ENCODE data around the gene AGBL1. TPM values are rescaled to one million over a fixed set of nuclear protein-coding genes. Genes with fewer than 3 reads are reported as not detected.

Gene AGBL1
- total and polyA plus RNA-seq, 2 experiments from 2014 or later, result not detected

GRCh38 chr15:86247249-86247955 is 167.7 kb downstream of the AGBL1 start:
- no peak overlapping the region for H3K9ac ChIP-seq
- in situ Hi-C loops (cut with MboI), result no loop called here
- H3K4me1 ChIP-seq (ENCODE audit: insufficient read depth), result no peaks in the 10 kb centered on the region
- DNase-seq, result no peak
- no peaks in the 10 kb centered on the region for H3K79me2 ChIP-seq (ENCODE audit: insufficient read depth)
- no peak overlapping the region for H3K4me2 ChIP-seq (ENCODE audit: unreplicated experiment)
- H3K27me3 ChIP-seq (replicated peaks; ENCODE audit: insufficient read depth), result no peaks in the 10 kb centered on the region
- no peaks in the 10 kb centered on the region for H3F3A ChIP-seq (ENCODE audit: insufficient read depth)
- no peaks in the 10 kb centered on the region for H4K20me1 ChIP-seq (ENCODE audit: insufficient read depth)
- no peaks in the 10 kb centered on the region for H3K36me3 ChIP-seq (ENCODE audit: low read depth)
- H2AFZ ChIP-seq, result no peak overlapping the region
- no peaks in the 10 kb centered on the region for H3K9me3 ChIP-seq (ENCODE audit: low read depth)
- no peak overlapping the region for H3K4me3 ChIP-seq
- TF ChIP-seq EZH2phosphoT487 (IDR thresholded peaks at IDR 0.05; ENCODE audit: insufficient read depth, low read depth), result no peak
- TF ChIP-seq EZH2 (IDR thresholded peaks at IDR 0.05; ENCODE audit: insufficient read depth, poor library complexity, severe bottlenecking), result no peak
- 31 to 39% methylated on average over 15 of the region's 15 CpGs for WGBS, 2 experiments (ENCODE audit: low coverage in 1 of 2, low lambda C conversion rate in 2 of 2, missing lambda C conversion rate in 2 of 2)
- H3K9me2 ChIP-seq (ENCODE audit: insufficient read depth), result no peaks in the 10 kb centered on the region
- H3K27ac ChIP-seq, result no peak overlapping the region

GRCh38 chr15:86255247-86255646 is 175.6 kb downstream of the AGBL1 start:
- no peaks in the 10 kb centered on the region for H3K9me2 ChIP-seq (ENCODE audit: insufficient read depth)
- no peak overlapping the region for H3K4me2 ChIP-seq (ENCODE audit: unreplicated experiment)
- no peaks in the 10 kb centered on the region for H4K20me1 ChIP-seq (ENCODE audit: insufficient read depth)
- 13 to 16% methylated on average over 2 of the region's 2 CpGs for whole genome bisulfite sequencing, 2 experiments (ENCODE audit: low coverage in 1 of 2, low lambda C conversion rate in 2 of 2, missing lambda C conversion rate in 2 of 2)
- no peak for DNase-seq
- in situ Hi-C loops (cut with MboI), result no loop called here
- no peaks in the 10 kb centered on the region for H3K9me3 ChIP-seq (ENCODE audit: low read depth)
- H3K4me3 ChIP-seq, result no peak overlapping the region
- H3K79me2 ChIP-seq (ENCODE audit: insufficient read depth), result no peaks in the 10 kb centered on the region
- no peaks in the 10 kb centered on the region for H3K36me3 ChIP-seq (ENCODE audit: low read depth)
- H3F3A ChIP-seq (ENCODE audit: insufficient read depth), result no peaks in the 10 kb centered on the region
- H3K27ac ChIP-seq, result no peak overlapping the region
- H3K9ac ChIP-seq, result no peak overlapping the region
- H3K4me1 ChIP-seq (ENCODE audit: insufficient read depth), result no peaks in the 10 kb centered on the region
- TF ChIP-seq EZH2phosphoT487 (IDR thresholded peaks at IDR 0.05; ENCODE audit: insufficient read depth, low read depth) (no peak), EZH2 (IDR thresholded peaks at IDR 0.05; ENCODE audit: insufficient read depth, poor library complexity, severe bottlenecking) (no peak)
- H3K27me3 ChIP-seq (replicated peaks; ENCODE audit: insufficient read depth), result no peaks in the 10 kb centered on the region
- no peak overlapping the region for H2AFZ ChIP-seq

GRCh38 chr15:86256628-86257027 is 177.0 kb downstream of the AGBL1 start:
- no peaks in the 10 kb centered on the region for H3K9me2 ChIP-seq (ENCODE audit: insufficient read depth)
- no peak overlapping the region for H3K9ac ChIP-seq
- TF ChIP-seq EZH2 (IDR thresholded peaks at IDR 0.05; ENCODE audit: insufficient read depth, poor library complexity, severe bottlenecking) (no peak), EZH2phosphoT487 (IDR thresholded peaks at IDR 0.05; ENCODE audit: insufficient read depth, low read depth) (no peak)
- no peaks in the 10 kb centered on the region for H3K4me1 ChIP-seq (ENCODE audit: insufficient read depth)
- no peak overlapping the region for H3K4me2 ChIP-seq (ENCODE audit: unreplicated experiment)
- no peaks in the 10 kb centered on the region for H3K27me3 ChIP-seq (replicated peaks; ENCODE audit: insufficient read depth)
- no peak overlapping the region for H3K27ac ChIP-seq
- no peaks in the 10 kb centered on the region for H3F3A ChIP-seq (ENCODE audit: insufficient read depth)
- no peak for DNase-seq
- 27 to 31% methylated on average over 6 of the region's 6 CpGs for WGBS, 2 experiments (ENCODE audit: low coverage in 1 of 2, low lambda C conversion rate in 2 of 2, missing lambda C conversion rate in 2 of 2)
- H3K36me3 ChIP-seq (ENCODE audit: low read depth), result no peaks in the 10 kb centered on the region
- no peaks in the 10 kb centered on the region for H3K79me2 ChIP-seq (ENCODE audit: insufficient read depth)
- no peaks in the 10 kb centered on the region for H4K20me1 ChIP-seq (ENCODE audit: insufficient read depth)
- in situ Hi-C loops (cut with MboI), result no loop called here
- H2AFZ ChIP-seq, result no peak overlapping the region
- no peaks in the 10 kb centered on the region for H3K9me3 ChIP-seq (ENCODE audit: low read depth)
- no peak overlapping the region for H3K4me3 ChIP-seq

- Histone ChIP-seq H3K9ac (no peak overlapping the region), H3K9me3 (ENCODE audit: low read depth) (no peaks in the 10 kb centered on the region), H3F3A (ENCODE audit: insufficient read depth) (no peaks in the 10 kb centered on the region), H3K4me2 (ENCODE audit: unreplicated experiment) (no peak overlapping the region), H3K27me3 (replicated peaks; ENCODE audit: insufficient read depth) (no peaks in the 10 kb centered on the region), H3K27ac (no peak overlapping the region), H2AFZ (no peak overlapping the region), H3K9me2 (ENCODE audit: insufficient read depth) (no peaks in the 10 kb centered on the region), H3K4me1 (ENCODE audit: insufficient read depth) (no peaks in the 10 kb centered on the region), H3K4me3 (no peak overlapping the region), H3K79me2 (ENCODE audit: insufficient read depth) (no peaks in the 10 kb centered on the region), H3K36me3 (ENCODE audit: low read depth) (no peaks in the 10 kb centered on the region), H4K20me1 (ENCODE audit: insufficient read depth) (no peaks in the 10 kb centered on the region)
- in situ Hi-C loops (cut with MboI), result no loop called here
- WGBS, 2 experiments (ENCODE audit: low coverage in 1 of 2, low lambda C conversion rate in 2 of 2, missing lambda C conversion rate in 2 of 2), result 17 to 24% methylated on average over 5 of the region's 5 CpGs
- no peak for DNase-seq
- TF ChIP-seq EZH2 (IDR thresholded peaks at IDR 0.05; ENCODE audit: insufficient read depth, poor library complexity, severe bottlenecking) (no peak), EZH2phosphoT487 (IDR thresholded peaks at IDR 0.05; ENCODE audit: insufficient read depth, low read depth) (no peak)
These were observed 179.9 kb downstream of the AGBL1 start for GRCh38 chr15:86259589-86259988.

Measured in GM23248 (cell line).